DOHH2 (cell line): ENCODE data around the gene DNAJC25.

Experiments
- H3F3A ChIP-seq: fragments of 200-600 bp; sonication (generic), shearing (Covaris generic); 2 replicates; pipeline ENCODE4 v1.6.0; 2016; ENCODE audit warnings: antibody characterized with exemption, mild to moderate bottlenecking; ENCODE audit not compliant: control insufficient read depth, insufficient read depth
- H3K27ac ChIP-seq: fragments of 200-600 bp; sonication (generic); 2 replicates; pipeline ENCODE4 v1.5.1; 2014; ENCODE audit warnings: low read depth, mild to moderate bottlenecking, low read length, moderate library complexity
- H3K27me3 ChIP-seq: fragments of 200-600 bp; sonication (generic); 2 replicates; pipeline ENCODE4 v1.6.1; 2014; ENCODE audit warnings: mild to moderate bottlenecking, low read length, mixed read lengths; ENCODE audit not compliant: control insufficient read depth
- H3K36me3 ChIP-seq: fragments of 200-600 bp; sonication (generic); 2 replicates; pipeline ENCODE4 v1.6.1; 2014; ENCODE audit warnings: mild to moderate bottlenecking, low read length, moderate library complexity, mixed read lengths; ENCODE audit not compliant: control insufficient read depth
- H3K4me1 ChIP-seq: fragments of 200-600 bp; sonication (generic); 2 replicates; pipeline ENCODE4 v1.6.1; 2014; ENCODE audit warnings: mild to moderate bottlenecking, low read length, mixed read lengths; ENCODE audit not compliant: control insufficient read depth
- H3K4me2 ChIP-seq: fragments of 200-600 bp; sonication (generic); 2 replicates; pipeline ENCODE4 v1.6.0; 2014; ENCODE audit warnings: mild to moderate bottlenecking, low read length, moderate library complexity
- H3K4me3 ChIP-seq: fragments of 200-600 bp; sonication (generic); 2 replicates; pipeline ENCODE4 v1.5.1; 2014; ENCODE audit warnings: mild to moderate bottlenecking, low read length, mixed read lengths
- H3K79me2 ChIP-seq: fragments of 200-600 bp; sonication (generic); 2 replicates; pipeline ENCODE4 v1.6.1; 2014; ENCODE audit warnings: mild to moderate bottlenecking, low read length, mixed read lengths; ENCODE audit not compliant: control insufficient read depth
- H3K9me2 ChIP-seq: fragments of 200-600 bp; sonication (generic); replicated peaks from 2 replicates; pipeline ENCODE4 v1.6.1; 2014; ENCODE audit warnings: mild to moderate bottlenecking, low read length, mixed read lengths; ENCODE audit not compliant: control insufficient read depth
- H3K9me3 ChIP-seq: fragments of 200-600 bp; sonication (generic); 2 replicates; pipeline ENCODE4 v1.6.1; 2014; ENCODE audit warnings: antibody characterized with exemption, low read length, mixed read lengths; ENCODE audit not compliant: control insufficient read depth, insufficient read depth
- H4K20me1 ChIP-seq: fragments of 200-600 bp; sonication (generic); 2 replicates; pipeline ENCODE4 v1.6.0; 2014; ENCODE audit warnings: low read depth, mild to moderate bottlenecking, antibody characterized with exemption, low read length, moderate library complexity; ENCODE audit not compliant: control insufficient read depth, insufficient read depth
- CTCF ChIP-seq: fragments of 200-600 bp; sonication (generic); IDR thresholded peaks from one replicate; pipeline ENCODE4 v1.5.1; 2014; ENCODE audit warnings: antibody characterized with exemption, mild to moderate bottlenecking, low read depth, low read length; ENCODE audit not compliant: poor library complexity, severe bottlenecking
- EZH2phosphoT487 ChIP-seq: fragments of 200-600 bp; sonication (generic); IDR thresholded peaks from 2 replicates; pipeline ENCODE4 v1.6.1; 2017; ENCODE audit warnings: borderline replicate concordance, mild to moderate bottlenecking, antibody characterized with exemption, low read length, moderate library complexity, mixed read lengths

The DNAJC25 gene

GRCh38 chr9:111674319-111674718, 43.2 kb downstream of the DNAJC25 start:
- Histone ChIP-seq H4K20me1 (no peaks in the 10 kb centered on the region), H3K4me3 (no peak overlapping the region), H3K9me3 (no peaks in the 10 kb centered on the region), H3K9me2 (no peaks in the 10 kb centered on the region), H3K79me2 (no peaks in the 10 kb centered on the region), H3K4me2 (no peak overlapping the region), H3K27me3 (no peaks in the 10 kb centered on the region), H3K4me1 (no peaks in the 10 kb centered on the region), H3F3A (no peaks in the 10 kb centered on the region), H3K36me3 (no peaks in the 10 kb centered on the region), H3K27ac (no peak overlapping the region)
- TF ChIP-seq CTCF, result no peak
- TF ChIP-seq EZH2phosphoT487, result no peak

GRCh38 chr9:111676116-111676515, 45.0 kb downstream of the DNAJC25 start:
- TF ChIP-seq CTCF (no peak), EZH2phosphoT487 (no peak)

GRCh38 chr9:111678293-111678692, 47.2 kb downstream of the DNAJC25 start:
- no peaks in the 10 kb centered on the region for H3K4me1 ChIP-seq
- TF ChIP-seq EZH2phosphoT487 (no peak), CTCF (no peak)
- H3F3A ChIP-seq, result no peaks in the 10 kb centered on the region
- no peak overlapping the region for H3K4me2 ChIP-seq
- H3K27ac ChIP-seq, result no peak overlapping the region
- H3K36me3 ChIP-seq, result no peaks in the 10 kb centered on the region
- no peaks in the 10 kb centered on the region for H3K27me3 ChIP-seq
- H4K20me1 ChIP-seq, result no peaks in the 10 kb centered on the region
- H3K4me3 ChIP-seq, result no peak overlapping the region
- no peaks in the 10 kb centered on the region for H3K9me3 ChIP-seq
- no peaks in the 10 kb centered on the region for H3K79me2 ChIP-seq
- H3K9me2 ChIP-seq, result no peaks in the 10 kb centered on the region

More at GRCh38 chr9:111676116-111676515, 45.0 kb downstream of the DNAJC25 start:
- H3K27ac ChIP-seq, result no peak overlapping the region
- no peaks in the 10 kb centered on the region for H4K20me1 ChIP-seq
- no peaks in the 10 kb centered on the region for H3K9me3 ChIP-seq
- H3K9me2 ChIP-seq, result no peaks in the 10 kb centered on the region
- no peaks in the 10 kb centered on the region for H3F3A ChIP-seq
- no peaks in the 10 kb centered on the region for H3K4me1 ChIP-seq
- H3K27me3 ChIP-seq, result no peaks in the 10 kb centered on the region
- no peaks in the 10 kb centered on the region for H3K36me3 ChIP-seq
- no peak overlapping the region for H3K4me2 ChIP-seq
- no peaks in the 10 kb centered on the region for H3K79me2 ChIP-seq
- H3K4me3 ChIP-seq, result no peak overlapping the region

- Histone ChIP-seq H3K36me3 (no peaks in the 10 kb centered on the region), H3K9me2 (no peaks in the 10 kb centered on the region), H3K79me2 (no peaks in the 10 kb centered on the region), H3K4me2 (no peak overlapping the region), H4K20me1 (no peaks in the 10 kb centered on the region), H3F3A (no peaks in the 10 kb centered on the region), H3K4me3 (no peak overlapping the region), H3K27ac (no peak overlapping the region), H3K4me1 (no peaks in the 10 kb centered on the region), H3K27me3 (no peaks in the 10 kb centered on the region), H3K9me3 (no peaks in the 10 kb centered on the region)
- TF ChIP-seq EZH2phosphoT487, result no peak
- TF ChIP-seq CTCF, result no peak
Measured at GRCh38 chr9:111679199-111679598, 48.1 kb downstream of the DNAJC25 start.
